HepG2 (cell line): ENCODE data around the gene RPS27L. TPM values are rescaled to one million over a fixed set of nuclear protein-coding genes. Genes with fewer than 3 reads are reported as not detected.

ENCODE experiments used
- FOXO1 ChIP-seq: sonication (generic); formaldehyde crosslinking; IDR thresholded peaks from 2 replicates; pipeline ENCODE4 v1.4.0; 2020; ENCODE audit warnings: missing genetic modification reagents
- HCFC1 ChIP-seq: fragments of 150-350 bp; IDR thresholded peaks from 2 replicates; pipeline ENCODE4 v1.6.1; 2014; ENCODE audit warnings: low read depth, low read length
- MED8 ChIP-seq: sonication (generic); formaldehyde crosslinking; IDR thresholded peaks from 2 replicates; pipeline ENCODE4 v1.8.1; 2023; ENCODE audit warnings: mild to moderate bottlenecking, missing genetic modification reagents; ENCODE audit not compliant: insufficient replicate concordance
- NFATC3 ChIP-seq: sonication (generic); formaldehyde crosslinking; IDR thresholded peaks from 2 replicates; pipeline ENCODE4 v1.5.1; 2020; ENCODE audit warnings: mild to moderate bottlenecking, missing genetic modification reagents
- PHF5A ChIP-seq: IDR thresholded peaks from one replicate; pipeline ENCODE4 v1.6.1; 2018; ENCODE audit warnings: low read depth, missing genetic modification reagents; ENCODE audit not compliant: unreplicated experiment
- SATB2 ChIP-seq: sonication (generic); formaldehyde crosslinking; IDR thresholded peaks from 2 replicates; pipeline ENCODE4 v1.5.0; 2020; ENCODE audit warnings: missing genetic modification reagents
- ZNF737 ChIP-seq: sonication (generic); formaldehyde crosslinking; IDR thresholded peaks from 2 replicates; pipeline ENCODE4 v1.5.0; 2020; ENCODE audit warnings: missing genetic modification reagents, mild to moderate bottlenecking, borderline replicate concordance
- polyA plus RNA-seq, 8 experiments: library from polyadenylated mRNA; depleted of rRNA in 3 of 8; stranded (reverse) in 7 of 8; unstranded in 1 of 8; fragments of >200 nt; fragmentation: Illumina TruSeq in 4 of 8; extraction: Trizol in 4 of 8; gene quantifications; 2 replicates each; pipeline versions ENCODE4 v1.2.1 to v1.2.3, GENCODE V29; 2011 to 2016; ENCODE audit warnings: low read depth in 4 of 8, missing spikeins in 1 of 8, mixed read lengths in 1 of 8; ENCODE audit not compliant: insufficient read depth in 1 of 8
- total RNA-seq, 5 experiments: library from RNA; depleted of rRNA; stranded (reverse); fragments of >200 nt; fragmentation: Illumina TruSeq; extraction: Trizol; gene quantifications; 2 replicates each; pipeline ENCODE4 v1.2.3, GENCODE V29; 2016; ENCODE audit warnings: low read depth in 1 of 5
- TF ChIP-seq, protein P1 (sequence below), 2 experiments: IDR thresholded peaks; 2 replicates each; pipeline ENCODE4 v1.6.1; 2011 to 2012; ENCODE audit warnings: low read length in 2 of 2, borderline replicate concordance in 1 of 2, low read depth in 1 of 2, mild to moderate bottlenecking in 1 of 2, moderate library complexity in 1 of 2
- TF ChIP-seq, protein P2 (sequence below): fragments of 450-650 bp; IDR thresholded peaks from 2 replicates; pipeline ENCODE4 v1.6.1; 2017
- TF ChIP-seq, protein P3 (sequence below): sonication (generic); formaldehyde crosslinking; IDR thresholded peaks from 2 replicates; pipeline ENCODE4 v1.4.0; 2020; ENCODE audit warnings: mild to moderate bottlenecking, missing genetic modification reagents

RPS27L gene
- total and polyA plus RNA-seq, 2 of the 13 experiments (the other 11 are each of a cell fraction or from before 2014, with no cell fraction given), result 231 to 433 TPM

DNA sequence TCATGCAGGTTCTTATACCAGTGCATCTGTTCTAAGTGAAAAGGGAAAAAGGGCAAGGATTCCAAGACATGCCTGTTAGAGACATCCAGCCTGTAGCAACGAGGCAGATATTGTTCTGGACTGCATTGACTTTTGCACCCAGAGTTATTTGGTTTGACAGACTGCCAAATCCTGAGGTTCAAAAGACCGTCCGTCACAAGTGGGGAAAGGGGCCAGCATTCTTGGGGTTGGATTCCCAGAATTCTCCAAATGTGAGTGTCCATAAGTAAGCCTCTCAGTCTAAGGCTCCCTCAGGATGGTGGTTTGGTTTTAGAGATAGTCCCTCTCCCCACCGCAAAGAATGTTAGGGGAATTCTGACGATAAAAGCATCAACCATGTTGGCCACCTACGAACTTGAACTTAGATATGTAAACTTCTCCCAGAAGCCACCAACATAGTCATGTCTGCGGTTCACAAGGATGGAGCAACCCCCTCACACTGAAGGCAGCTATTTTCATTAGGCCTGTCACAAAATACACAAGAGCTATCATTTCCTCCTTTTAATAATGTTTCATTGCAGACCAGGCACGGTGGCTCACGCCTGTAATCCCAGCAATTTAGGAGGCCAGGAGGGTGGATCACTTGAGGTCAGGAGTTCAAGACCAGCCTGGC is 49.3 kb downstream of the RPS27L start (continued):
- TF ChIP-seq, protein P1, sequence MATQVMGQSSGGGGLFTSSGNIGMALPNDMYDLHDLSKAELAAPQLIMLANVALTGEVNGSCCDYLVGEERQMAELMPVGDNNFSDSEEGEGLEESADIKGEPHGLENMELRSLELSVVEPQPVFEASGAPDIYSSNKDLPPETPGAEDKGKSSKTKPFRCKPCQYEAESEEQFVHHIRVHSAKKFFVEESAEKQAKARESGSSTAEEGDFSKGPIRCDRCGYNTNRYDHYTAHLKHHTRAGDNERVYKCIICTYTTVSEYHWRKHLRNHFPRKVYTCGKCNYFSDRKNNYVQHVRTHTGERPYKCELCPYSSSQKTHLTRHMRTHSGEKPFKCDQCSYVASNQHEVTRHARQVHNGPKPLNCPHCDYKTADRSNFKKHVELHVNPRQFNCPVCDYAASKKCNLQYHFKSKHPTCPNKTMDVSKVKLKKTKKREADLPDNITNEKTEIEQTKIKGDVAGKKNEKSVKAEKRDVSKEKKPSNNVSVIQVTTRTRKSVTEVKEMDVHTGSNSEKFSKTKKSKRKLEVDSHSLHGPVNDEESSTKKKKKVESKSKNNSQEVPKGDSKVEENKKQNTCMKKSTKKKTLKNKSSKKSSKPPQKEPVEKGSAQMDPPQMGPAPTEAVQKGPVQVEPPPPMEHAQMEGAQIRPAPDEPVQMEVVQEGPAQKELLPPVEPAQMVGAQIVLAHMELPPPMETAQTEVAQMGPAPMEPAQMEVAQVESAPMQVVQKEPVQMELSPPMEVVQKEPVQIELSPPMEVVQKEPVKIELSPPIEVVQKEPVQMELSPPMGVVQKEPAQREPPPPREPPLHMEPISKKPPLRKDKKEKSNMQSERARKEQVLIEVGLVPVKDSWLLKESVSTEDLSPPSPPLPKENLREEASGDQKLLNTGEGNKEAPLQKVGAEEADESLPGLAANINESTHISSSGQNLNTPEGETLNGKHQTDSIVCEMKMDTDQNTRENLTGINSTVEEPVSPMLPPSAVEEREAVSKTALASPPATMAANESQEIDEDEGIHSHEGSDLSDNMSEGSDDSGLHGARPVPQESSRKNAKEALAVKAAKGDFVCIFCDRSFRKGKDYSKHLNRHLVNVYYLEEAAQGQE (IDR thresholded peaks at IDR 0.05; ENCODE audit: borderline replicate concordance in 1 of 2, low read depth in 1 of 2, low read length in 2 of 2), result peak in 1 of 2 experiments; percentile 70; a peak in 2 of 4 replicates
- TF ChIP-seq, protein P2, sequence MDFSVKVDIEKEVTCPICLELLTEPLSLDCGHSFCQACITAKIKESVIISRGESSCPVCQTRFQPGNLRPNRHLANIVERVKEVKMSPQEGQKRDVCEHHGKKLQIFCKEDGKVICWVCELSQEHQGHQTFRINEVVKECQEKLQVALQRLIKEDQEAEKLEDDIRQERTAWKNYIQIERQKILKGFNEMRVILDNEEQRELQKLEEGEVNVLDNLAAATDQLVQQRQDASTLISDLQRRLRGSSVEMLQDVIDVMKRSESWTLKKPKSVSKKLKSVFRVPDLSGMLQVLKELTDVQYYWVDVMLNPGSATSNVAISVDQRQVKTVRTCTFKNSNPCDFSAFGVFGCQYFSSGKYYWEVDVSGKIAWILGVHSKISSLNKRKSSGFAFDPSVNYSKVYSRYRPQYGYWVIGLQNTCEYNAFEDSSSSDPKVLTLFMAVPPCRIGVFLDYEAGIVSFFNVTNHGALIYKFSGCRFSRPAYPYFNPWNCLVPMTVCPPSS, result no peak
- TF ChIP-seq MED8 (no peak), ZNF737 (CRISPR knock-in tag) (no peak), NFATC3 (no peak), PHF5A (no peak), HCFC1 (no peak), SATB2 (CRISPR knock-in tag) (0 out of 2 replicates have a peak, but pooled peaks have one; percentile 43), FOXO1 (CRISPR knock-in tag) (peak; percentile 59; the same call in 1 of the 2 replicates)
- TF ChIP-seq, protein P3, sequence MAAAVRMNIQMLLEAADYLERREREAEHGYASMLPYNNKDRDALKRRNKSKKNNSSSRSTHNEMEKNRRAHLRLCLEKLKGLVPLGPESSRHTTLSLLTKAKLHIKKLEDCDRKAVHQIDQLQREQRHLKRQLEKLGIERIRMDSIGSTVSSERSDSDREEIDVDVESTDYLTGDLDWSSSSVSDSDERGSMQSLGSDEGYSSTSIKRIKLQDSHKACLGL (CRISPR knock-in tag), result no peak
